RWPE2 (cell line): ENCODE data around the gene DPPA5.

Experiments
- ATAC-seq: fragments of 200-7000 bp; cut with Tn5 transposase; 3 replicates; pipeline ENCODE4 v1.9.1; 2021; ENCODE audit warnings: low read depth
- DNase-seq: peaks from one replicate; pipeline ENCODE4 v3.0.0-alpha.2; 2020; ENCODE audit warnings: low spot score
- H3K27ac ChIP-seq: fragments of 450-650 bp; 2 replicates; pipeline ENCODE4 v1.5.1; 2017; ENCODE audit warnings: mild to moderate bottlenecking; ENCODE audit not compliant: poor library complexity, severe bottlenecking
- H3K27me3 ChIP-seq: fragments of 250-450 bp; sonication (Bioruptor Pico); 2 replicates; pipeline ENCODE4 v1.5.1; 2021; ENCODE audit warnings: mild to moderate bottlenecking, moderate library complexity; ENCODE audit not compliant: insufficient read depth, poor library complexity, severe bottlenecking
- H3K36me3 ChIP-seq: fragments of 250-450 bp; sonication (Bioruptor Pico); 2 replicates; pipeline ENCODE4 v1.5.1; 2020; ENCODE audit warnings: low read depth, mild to moderate bottlenecking, moderate library complexity
- H3K4me1 ChIP-seq: fragments of 250-450 bp; sonication (Bioruptor Pico); 2 replicates; pipeline ENCODE4 v1.5.1; 2021; ENCODE audit warnings: mild to moderate bottlenecking, moderate library complexity; ENCODE audit not compliant: insufficient read depth, poor library complexity, severe bottlenecking
- H3K4me3 ChIP-seq: fragments of 250-450 bp; sonication (Bioruptor Pico); 2 replicates; pipeline ENCODE4 v1.5.1; 2021; ENCODE audit warnings: mild to moderate bottlenecking, moderate library complexity; ENCODE audit not compliant: severe bottlenecking
- H3K9me3 ChIP-seq: fragments of 250-450 bp; sonication (Bioruptor Pico); 2 replicates; pipeline ENCODE4 v1.5.1; 2021; ENCODE audit warnings: mild to moderate bottlenecking, moderate library complexity; ENCODE audit not compliant: severe bottlenecking
- TF ChIP-seq, protein P1 (sequence below): fragments of 450-650 bp; IDR thresholded peaks from one replicate; pipeline ENCODE4 v1.5.1; 2017; ENCODE audit warnings: mild to moderate bottlenecking, moderate library complexity; ENCODE audit not compliant: poor library complexity, severe bottlenecking

The DPPA5 gene

GRCh38 chr6:73367761-73368355, 13.8 kb upstream of the DPPA5 start:
- ATAC-seq: no peak
- H3K4me1 ChIP-seq: no peaks in the 10 kb centered on the region
- no peaks in the 10 kb centered on the region for H3K27me3 ChIP-seq
- DNase-seq: no peak
- no peak overlapping the region for H3K27ac ChIP-seq
- H3K4me3 ChIP-seq: no peak overlapping the region
- H3K36me3 ChIP-seq: no peaks in the 10 kb centered on the region
- peaks cover 4% of the 10 kb centered on the region for H3K9me3 ChIP-seq
- TF ChIP-seq, protein P1, sequence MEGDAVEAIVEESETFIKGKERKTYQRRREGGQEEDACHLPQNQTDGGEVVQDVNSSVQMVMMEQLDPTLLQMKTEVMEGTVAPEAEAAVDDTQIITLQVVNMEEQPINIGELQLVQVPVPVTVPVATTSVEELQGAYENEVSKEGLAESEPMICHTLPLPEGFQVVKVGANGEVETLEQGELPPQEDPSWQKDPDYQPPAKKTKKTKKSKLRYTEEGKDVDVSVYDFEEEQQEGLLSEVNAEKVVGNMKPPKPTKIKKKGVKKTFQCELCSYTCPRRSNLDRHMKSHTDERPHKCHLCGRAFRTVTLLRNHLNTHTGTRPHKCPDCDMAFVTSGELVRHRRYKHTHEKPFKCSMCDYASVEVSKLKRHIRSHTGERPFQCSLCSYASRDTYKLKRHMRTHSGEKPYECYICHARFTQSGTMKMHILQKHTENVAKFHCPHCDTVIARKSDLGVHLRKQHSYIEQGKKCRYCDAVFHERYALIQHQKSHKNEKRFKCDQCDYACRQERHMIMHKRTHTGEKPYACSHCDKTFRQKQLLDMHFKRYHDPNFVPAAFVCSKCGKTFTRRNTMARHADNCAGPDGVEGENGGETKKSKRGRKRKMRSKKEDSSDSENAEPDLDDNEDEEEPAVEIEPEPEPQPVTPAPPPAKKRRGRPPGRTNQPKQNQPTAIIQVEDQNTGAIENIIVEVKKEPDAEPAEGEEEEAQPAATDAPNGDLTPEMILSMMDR: no peak

DNA sequence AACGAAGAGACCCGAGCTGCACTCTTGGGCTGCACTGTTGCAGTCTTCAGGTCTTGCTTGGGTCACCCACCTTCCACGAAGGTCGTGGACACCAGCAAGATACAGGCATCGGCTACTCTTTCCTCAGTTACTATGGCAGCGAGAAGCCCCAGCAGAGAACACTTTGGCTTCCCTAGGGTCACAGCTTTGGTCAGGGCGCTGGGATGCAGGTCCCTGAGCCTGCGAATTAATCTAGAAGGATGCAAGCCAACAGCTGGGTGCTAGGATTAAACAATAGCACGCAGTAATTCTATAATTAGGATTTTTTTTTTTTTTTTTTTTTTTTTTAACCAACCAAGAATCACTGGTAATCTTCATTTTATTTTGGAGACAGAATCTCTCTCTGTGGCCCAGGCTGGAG, 10.5 kb upstream of the DPPA5 start:
- Histone ChIP-seq H3K27ac (no peak overlapping the region), H3K4me1 (no peaks in the 10 kb centered on the region), H3K27me3 (no peaks in the 10 kb centered on the region), H3K36me3 (no peaks in the 10 kb centered on the region), H3K4me3 (no peak overlapping the region), H3K9me3 (no peaks in the 10 kb centered on the region)
- TF ChIP-seq, protein P1: no peak
- ATAC-seq (no peak), DNase-seq (no peak)

DNA sequence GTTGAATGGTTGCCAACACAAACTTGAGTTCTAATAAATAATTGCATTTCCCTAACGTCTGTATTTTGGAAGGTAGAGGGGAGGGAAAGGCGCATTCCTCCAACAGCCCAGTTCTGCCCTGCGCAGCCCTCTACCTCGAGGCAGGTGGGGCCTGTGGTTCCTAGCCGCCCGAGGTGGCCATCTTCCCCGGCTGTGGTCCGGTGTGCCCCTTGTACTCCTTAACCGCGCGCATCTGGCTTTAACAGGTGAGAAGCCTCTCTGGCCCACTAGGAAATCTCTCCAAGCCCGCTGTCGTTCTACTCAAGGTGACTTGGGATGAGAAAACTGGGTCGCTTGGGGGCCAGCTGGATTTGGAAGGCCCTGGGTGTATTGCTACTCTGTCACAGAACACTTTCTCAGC, 10.0 kb upstream of the DPPA5 start:
- no peaks in the 10 kb centered on the region for H3K9me3 ChIP-seq
- no peak for ATAC-seq

DNA sequence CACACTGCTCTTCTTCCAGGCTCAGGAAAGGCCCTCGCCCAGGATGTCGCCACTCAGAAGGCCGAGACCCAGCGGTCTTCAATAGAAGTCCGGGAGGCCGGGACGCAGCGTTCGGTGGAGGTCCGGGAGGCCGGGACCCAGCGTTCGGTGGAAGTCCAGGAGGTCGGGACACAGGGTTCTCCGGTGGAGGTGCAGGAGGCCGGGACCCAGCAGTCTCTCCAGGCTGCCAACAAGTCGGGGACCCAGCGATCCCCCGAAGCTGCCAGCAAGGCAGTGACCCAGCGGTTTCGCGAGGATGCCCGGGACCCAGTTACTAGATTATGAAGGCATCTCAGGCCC, 9.4 kb upstream of the DPPA5 start:
- DNase-seq (no peak), ATAC-seq (no peak)
- TF ChIP-seq, protein P1: no peak
- Histone ChIP-seq H3K27ac (no peak overlapping the region), H3K4me3 (no peak overlapping the region), H3K27me3 (no peaks in the 10 kb centered on the region), H3K36me3 (no peaks in the 10 kb centered on the region), H3K9me3 (no peaks in the 10 kb centered on the region), H3K4me1 (no peaks in the 10 kb centered on the region)

More for the DNA sequence above, 10.0 kb upstream of the DPPA5 start:
- Histone ChIP-seq H3K4me1 (no peaks in the 10 kb centered on the region), H3K36me3 (no peaks in the 10 kb centered on the region), H3K4me3 (no peak overlapping the region), H3K27me3 (no peaks in the 10 kb centered on the region), H3K27ac (no peak overlapping the region)
- no peak for DNase-seq
- TF ChIP-seq, protein P1: no peak

GRCh38 chr6:73362869-73363536, 8.9 kb upstream of the DPPA5 start:
- no peaks in the 10 kb centered on the region for H3K4me1 ChIP-seq
- no peaks in the 10 kb centered on the region for H3K36me3 ChIP-seq
- ATAC-seq (no peak), DNase-seq (no peak)
- no peaks in the 10 kb centered on the region for H3K9me3 ChIP-seq
- H3K27ac ChIP-seq: no peak overlapping the region
- TF ChIP-seq, protein P1: no peak
- no peaks in the 10 kb centered on the region for H3K27me3 ChIP-seq
- no peak overlapping the region for H3K4me3 ChIP-seq
